GM19043 (cell line): ENCODE results near the gene TCTN1.
"Not testable (repeated sequence)": the region's sequence is repeated elsewhere in the genome, so short reads cannot be mapped to it uniquely, and the experiment has no call there.

Experiments
- ATAC-seq: cut with Tn5 transposase; IDR thresholded peaks from one replicate; pipeline ENCODE4 v1.9.1; 2021; ENCODE audit warnings: low read depth; ENCODE audit not compliant: unreplicated experiment

TCTN1 gene

DNA sequence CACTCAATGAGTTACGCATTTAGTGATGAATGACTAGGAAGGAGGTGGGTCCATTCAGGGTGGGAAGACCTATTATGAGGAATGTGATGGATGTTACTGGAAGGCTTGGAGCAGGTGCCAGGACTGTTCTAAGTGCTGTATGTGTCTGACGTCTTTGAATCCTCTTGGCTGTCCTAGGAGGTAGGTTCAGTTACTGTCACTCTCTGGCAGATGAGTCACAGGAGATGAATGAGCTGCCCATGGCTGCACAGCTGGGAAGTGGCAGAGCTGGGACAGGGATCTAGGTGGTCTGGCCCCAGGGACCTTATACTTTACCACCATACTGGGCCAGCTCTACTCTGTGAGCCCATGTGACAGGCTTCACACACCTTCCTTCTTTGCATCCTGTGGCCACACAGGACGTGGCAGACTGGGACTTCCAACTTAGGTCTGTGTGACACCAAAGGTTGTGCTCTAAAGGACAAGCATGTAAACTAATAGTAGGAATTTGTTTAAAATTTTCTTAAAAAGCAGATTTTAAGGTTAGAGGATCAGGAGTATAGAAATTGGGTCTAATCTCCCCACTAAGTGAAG lies 24.0 kb downstream of the TCTN1 start:
- ATAC-seq: no peak

DNA sequence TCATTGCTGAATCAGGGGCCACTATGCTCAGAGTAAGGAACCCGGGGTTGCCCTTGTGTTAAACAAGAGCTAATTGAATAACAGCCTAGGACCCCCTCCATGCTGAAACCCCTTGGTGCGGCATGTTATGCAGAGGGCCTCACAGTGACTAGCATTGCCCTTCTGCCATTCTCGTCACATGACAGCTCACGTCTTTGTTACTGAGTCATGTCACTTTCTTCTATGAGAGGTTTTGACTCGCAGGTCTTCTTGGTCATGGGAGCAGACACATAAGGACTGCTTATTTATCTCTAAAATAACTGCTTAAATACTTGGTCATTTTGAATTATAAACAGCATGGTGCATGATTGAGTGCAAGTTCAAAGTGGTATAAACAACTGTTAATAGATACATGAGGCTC lies 24.9 kb downstream of the TCTN1 start:
- no peak for ATAC-seq

DNA sequence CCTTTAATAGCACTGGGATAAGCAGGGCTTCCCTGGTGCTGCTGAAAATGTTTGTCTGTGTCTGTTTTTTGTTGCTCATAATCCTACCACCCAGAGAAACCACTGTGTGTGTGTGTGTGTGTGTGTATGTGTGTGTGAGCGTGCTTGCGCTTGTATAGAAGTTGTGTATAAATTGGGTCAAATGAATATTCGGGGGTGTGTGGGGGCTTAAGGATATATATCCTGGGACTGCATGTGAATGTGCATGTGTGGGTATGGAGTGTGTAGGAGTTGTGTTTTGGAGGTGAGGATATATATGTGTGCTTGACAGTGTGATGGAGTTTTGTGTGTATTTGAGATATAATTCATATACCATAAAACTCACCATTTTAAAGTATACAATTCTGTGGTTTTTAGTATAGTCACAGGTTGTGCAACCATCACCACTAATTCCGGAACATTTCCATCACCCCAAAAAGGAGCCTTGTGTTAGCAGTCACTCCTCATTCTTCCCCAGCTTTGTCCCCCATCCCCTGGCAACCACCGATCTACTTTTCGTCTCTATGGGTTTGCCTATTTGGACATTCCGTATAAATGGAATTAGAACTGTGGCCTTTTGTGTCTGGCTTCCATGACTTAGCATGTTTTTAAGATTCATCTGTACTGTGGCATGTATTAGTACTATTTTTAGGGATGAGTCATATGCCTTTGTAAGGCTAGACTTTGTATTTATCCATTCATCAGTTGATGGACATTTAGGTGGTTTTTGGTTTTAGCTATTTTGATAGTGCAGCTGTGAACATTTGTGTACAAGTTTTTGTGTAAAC lies 25.6 kb downstream of the TCTN1 start:
- ATAC-seq: no peak

DNA sequence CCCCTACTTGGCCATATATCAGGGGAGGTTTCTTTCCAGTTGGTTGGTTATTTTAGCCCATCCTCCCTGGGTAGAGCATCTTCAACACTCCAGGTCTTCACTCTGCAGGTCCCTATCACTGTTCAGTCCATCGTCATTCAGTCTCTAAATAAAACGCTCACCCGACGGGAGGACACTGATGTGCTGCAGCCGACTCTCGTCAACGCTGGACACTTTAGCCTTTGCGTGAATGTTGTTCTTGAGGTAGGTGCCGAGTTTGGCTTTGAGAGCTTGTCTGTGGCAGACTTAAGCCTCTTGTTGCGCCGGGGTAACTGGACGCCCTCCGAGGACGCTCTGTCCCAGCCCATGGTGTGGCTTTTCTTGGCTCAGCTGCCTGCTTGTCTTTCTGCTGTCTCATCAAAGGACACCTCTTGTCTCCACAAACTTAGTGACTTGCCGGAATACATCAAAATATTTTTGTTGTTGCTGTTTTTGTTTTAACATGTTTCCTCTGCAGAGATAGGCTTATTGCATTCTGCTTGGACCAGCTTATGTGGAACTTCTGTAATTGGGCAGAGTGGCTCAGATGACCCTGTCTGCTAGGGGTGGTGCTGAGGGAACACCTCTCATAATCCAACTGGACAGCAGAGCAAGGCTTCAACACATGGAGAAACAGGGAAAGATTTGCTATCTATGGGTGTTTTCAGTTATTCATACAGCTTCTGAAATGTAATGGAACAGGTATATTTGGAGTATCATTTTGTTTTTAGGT lies 26.5 kb downstream of the TCTN1 start:
- ATAC-seq: no peak

DNA sequence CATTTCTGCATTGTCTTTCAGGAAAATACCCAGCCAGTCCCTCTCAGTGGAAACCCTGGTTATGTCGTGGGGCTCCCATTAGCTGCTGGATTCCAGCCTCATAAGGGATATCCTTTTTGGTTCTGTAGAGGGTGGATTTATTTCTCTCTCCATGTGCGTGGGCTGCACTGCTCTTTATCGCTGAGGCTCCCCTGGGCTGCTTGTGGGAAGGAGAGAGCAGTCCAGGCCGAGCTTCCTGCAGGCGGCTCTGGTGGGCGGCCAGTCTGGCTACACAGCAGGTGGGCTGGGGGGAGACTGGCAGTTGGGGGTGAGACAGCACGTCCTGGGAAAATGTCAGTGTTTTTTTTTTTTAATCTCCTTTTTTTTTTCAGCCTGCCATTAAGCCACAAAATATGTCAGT lies 27.6 kb downstream of the TCTN1 start:
- no peak for ATAC-seq

DNA sequence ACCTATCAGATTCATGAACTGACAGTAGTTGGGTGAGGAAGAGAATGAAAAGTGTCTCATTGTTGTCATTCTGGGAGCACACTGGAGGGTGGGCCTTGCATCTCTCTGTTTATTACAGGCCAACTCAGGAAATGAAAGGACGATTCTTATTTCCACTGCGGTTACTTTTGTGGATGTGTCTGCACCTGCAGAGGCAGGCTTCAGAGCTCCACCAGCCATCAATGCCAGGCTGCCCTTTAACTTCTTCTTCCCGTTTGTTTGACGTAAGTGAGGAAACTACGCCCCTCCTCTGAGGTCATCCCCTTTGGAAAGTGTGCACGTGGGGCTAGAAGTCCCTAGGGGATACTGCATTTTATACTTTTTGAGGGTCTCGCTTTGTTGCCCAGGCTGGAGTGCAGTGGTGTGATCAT lies 33.7 kb downstream of the TCTN1 start:
- peak; percentile 66 for ATAC-seq

DNA sequence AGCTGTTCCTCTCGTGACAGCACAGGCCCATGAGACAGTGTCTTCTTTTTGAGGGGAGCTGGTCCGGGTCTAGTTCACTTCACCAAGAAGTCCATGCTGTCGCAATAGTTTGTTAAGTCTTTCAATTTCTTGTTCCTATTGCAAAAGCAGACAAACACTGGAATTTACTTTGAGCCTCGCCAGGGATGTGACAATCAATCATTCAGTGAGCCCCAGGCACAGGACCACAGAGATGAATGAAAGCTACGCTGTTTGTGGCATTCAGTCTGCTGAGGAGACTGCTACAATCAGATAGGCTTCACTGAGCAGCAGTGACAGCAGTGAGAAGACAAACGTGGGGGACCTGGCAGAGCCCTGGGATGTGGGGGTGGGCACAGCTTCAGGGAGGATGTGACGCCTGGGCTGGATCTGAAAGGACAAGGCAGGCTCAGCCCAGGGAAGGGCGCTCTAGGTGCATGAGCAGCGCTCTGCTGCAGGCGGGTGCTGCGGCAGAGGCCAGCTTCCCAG lies 35.5 kb downstream of the TCTN1 start:
- no peak for ATAC-seq

DNA sequence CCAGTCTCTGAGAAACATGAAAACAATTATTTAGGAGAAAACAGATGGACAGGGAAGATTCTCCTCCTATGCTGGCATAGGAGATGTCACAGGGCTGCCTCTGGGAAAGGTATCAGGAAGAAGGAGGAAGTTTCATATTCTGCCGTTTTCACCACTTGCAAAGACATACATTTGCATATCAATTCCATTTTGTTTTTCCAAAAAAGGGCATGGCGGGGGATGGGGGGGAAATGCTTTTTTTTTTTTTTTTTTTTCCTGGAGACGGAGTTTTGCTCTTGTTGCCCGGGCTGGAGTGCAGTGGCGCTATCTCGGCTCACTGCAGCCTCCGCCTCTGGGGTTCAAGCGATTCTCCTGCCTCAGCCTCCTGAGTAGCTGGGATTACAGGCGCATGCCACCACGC lies 40.3 kb downstream of the TCTN1 start:
- ATAC-seq: not testable (repeated sequence)

DNA sequence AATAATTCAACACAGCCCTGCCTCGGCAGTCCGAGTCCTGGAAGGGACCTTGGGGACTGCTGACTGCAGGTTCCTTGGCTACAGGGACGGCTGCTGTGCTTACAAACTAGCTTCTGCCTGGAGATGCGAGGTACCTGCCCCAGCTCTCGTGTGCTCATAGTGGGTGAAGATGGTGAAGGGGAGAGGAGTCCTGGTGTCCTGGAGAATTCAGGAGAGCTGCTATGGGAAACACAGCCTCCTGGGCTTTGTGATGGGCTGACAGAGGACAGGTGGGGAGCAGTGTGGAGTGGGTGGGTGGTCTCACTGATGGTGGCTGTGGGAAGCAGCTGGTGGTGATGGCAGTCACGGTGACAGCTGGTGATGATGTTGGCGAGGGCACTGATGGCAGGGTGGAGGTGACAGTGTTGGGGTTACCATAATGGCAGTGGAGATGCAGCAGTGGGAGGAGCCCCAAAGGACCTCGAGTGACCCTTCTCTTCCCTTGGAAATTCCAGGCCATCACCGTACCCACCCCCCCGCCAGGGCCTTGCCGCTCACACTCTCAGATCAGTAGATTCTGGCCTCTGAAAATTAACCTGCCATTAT lies 42.2 kb downstream of the TCTN1 start:
- no peak for ATAC-seq

DNA sequence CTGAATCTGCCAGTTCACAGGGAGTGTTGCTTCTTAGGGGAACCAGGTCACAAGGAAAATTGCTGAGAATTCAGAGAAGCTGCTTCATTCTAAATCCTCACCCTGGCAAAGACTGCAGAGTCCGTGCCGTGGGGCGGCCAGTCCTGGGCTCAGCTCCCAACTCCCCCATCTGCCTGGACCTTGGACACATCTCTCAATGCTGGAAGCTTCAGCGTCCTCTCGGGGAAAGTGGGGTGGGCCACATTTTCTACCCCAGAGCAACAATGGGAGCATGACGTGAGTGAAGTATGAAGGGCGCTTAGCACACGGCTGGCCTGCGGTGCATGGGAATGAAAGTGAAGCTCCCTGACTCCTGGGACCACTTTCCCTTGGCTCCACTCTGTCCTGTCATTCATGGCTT lies 43.8 kb downstream of the TCTN1 start:
- no peak for ATAC-seq

DNA sequence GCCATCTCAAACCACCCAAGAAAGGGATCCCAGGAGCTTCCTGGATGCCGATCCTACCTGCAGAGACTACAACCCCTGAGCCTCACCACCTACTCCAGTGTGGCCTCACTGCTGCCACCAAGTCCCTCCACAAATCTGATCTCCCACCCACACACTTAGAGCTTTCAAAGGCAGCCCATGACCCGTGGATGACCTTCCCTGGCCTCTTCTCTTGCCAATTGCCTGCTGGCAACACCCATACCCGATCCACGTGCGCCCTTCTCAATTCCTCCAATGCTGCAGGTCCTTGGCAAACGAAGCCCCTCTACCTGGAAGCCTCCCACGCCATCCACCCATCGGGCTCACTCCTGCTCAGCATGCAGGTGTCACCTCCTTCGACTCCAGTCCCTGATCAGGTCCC lies 44.3 kb downstream of the TCTN1 start:
- no peak for ATAC-seq

DNA sequence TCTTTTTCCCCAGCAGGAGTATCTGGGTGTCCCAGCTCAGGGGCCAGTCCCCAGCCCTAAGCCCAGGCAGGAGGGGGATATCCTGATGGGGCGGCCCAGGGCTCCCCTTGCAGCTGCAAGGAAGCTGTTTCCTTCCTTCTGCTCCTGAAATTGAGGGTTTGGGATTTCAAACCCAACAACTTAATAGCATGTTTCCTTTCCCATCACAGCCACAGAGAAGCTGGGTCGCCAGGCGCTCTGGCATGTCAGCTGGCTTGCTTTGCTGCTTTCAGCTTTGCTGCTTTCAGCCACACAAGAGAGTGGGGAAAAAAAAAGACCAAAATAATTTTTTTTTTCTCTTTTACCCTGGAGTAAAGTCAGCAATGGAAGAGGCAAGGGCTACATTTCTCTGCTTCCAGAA lies 44.9 kb downstream of the TCTN1 start:
- ATAC-seq: no peak

DNA sequence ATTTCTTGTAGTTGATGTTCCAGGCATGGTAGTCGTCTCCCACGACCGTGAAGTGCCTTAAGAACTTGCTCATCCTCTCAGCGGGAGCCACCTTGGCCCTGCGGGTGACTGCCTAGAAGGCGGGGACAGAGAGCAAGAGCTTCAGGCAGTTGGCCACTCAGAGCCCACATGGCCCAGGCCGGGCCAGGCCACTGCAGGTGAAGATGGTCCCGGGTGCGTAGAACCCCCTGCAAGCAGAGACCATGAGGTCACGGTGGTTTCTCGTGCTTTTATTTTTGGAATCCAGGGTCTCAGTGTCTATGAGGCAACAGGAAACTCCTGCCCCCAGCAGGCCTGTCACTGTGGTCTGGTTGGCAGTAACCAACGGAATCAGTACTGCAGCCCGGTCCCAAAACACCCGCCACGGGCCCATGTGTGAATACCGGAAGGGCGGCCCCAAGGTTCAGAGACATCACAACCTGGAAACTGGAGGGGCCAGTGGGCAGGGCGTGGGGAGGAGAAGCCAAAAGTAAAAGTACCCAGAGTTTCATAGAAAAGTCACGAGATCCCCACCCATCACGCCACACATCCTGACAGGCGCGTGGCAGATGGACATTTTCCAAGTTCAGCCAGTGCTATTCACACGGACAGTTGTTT lies 47.5 kb downstream of the TCTN1 start:
- peak; percentile 83 for ATAC-seq

DNA sequence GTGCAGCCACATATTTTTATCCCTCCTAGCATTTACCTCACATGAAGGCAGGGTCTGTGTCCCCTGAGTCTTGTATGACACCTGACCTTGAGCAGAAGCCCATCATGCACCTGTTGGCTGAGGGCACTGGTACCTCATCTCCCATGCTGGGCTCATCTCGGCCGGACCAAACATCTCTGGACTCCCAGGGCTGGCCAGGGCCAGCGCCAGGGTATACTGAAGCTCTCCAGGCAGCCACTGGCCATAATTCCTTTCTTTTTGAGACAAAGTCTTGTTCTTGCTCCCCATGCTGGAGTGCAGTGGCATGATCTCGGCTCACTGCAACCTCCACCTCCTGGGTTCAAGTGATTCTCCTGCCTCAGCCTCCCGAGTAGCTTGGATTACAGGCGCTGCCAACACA lies 53.0 kb downstream of the TCTN1 start:
- no peak for ATAC-seq

DNA sequence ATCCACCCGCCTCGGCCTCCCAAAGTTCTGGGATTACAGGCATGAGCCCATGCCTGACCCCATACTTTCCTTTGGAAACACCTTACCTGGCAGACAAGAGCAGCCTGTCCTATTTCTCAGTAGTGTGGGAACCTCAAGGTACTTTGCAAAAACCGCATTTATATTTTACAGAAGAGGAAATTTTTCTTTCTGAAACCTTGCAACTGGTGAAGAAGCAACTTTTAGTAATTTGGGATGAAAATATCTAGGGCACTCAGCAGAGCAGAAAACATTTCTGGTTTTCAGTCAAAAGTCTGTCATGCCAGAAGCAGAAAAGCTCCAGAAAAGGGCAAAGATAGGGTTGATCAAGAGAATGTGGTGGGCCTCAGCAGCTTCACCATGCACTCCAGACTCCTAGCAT lies 53.7 kb downstream of the TCTN1 start:
- ATAC-seq: no peak

DNA sequence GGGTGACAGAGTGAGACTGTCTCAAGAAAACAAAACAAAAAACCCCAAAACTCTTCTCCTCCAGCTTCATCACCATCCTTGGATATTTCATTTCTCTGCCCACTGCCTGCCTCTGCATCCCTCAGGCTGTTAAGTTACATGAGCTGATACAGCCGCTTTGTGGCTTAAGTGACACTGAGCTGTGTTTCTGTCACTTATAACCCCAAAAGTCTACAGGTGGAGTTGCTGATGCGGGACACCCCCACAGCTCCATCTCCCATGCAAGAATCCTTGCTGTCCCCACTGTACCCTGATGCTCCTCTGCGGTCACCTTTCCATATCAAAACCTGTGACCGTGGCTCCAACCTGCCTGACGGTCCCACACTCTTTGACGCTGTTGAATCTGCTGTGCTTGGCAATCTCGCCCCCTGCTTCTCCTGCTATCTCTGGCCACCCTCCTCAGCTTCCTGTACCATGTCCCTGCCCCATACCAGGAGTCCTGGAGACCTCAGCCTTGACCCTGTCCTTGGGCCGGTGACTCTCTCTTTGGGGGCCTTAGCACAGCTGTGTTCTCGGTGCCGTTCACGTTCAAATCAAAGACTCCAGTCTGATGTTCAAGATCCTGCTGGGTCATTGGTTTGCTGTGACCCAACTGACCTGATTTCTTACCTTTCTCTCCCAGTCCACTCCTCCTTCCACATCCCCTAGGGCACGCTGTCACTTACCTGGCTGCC lies 54.7 kb downstream of the TCTN1 start:
- no peak for ATAC-seq

DNA sequence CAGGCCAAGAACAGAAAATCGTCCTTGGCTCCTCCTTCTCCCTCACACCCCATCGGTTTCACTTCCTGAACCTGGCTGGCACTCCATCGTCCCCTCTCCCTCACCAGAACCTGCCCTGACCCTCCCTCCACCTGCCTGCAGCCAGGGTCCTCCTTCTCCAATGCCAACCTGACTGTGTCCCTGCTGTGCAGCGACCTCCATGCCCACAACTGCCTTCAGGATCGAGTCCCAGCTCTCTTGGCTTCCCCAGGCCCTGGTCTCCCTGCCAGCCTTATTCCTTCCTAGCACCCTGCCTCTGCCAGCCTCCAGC lies 55.2 kb downstream of the TCTN1 start:
- ATAC-seq: no peak

DNA sequence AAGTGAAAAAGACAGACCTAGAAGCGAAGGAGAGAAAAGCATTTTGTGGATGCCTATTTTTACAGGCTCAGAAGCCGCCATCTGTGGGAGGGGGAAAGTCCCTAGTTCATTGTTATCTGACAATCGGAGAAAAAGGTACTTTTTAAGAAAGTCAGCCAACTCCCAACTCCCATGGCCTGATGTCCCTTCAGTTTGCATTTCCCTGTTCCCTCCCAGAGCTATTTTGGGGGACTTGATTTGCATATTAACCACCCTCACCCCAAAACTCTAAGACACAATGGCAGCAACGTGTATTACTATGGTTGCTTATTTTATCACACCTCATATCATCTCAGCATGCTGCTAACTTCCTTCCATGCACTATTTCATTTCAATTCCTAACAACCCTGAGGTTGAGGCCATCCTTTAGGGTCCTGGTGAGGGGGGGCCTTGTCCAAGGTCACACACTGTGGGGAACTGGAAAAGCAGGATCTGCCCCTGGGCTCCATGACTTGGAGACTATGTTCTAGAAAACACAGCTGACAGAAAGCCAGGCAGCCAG lies 56.3 kb downstream of the TCTN1 start:
- no peak for ATAC-seq

DNA sequence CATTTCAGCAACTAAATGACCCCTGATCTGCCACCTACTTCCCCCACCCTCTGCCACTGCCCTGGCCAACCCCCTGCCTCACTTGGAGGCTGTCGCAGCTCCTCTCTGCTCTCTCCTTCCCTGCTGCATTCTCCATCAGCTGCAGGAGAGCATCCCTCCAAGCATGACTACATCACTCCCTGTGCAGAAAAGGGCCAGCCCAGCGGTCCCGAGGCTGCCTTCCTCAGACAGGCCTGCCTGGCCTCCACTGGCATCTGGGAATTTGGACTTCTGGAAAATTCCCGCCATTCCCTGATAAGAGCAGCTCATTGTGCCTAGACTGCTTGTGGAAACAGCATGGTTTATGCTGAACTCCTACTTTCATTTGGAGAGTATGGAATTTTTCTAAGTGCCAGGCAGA lies 62.2 kb downstream of the TCTN1 start:
- ATAC-seq: no peak
